Upper lobe of left lung (tissue), 4 donors: Measurements from ENCODE around the gene HTRA3.

Source experiments
- CTCF ChIP-seq, 6 experiments: fragments of 450-650 bp in 4 of 6; fragments of 200-600 bp in 2 of 6; sonication (generic) in 2 of 6; IDR thresholded peaks; one replicate each; pipeline ENCODE4 v1.5.1; 2016 to 2019; ENCODE audit warnings: antibody characterized with exemption in 6 of 6
- EP300 ChIP-seq, 4 donors: sonication (generic); formaldehyde crosslinking; IDR thresholded peaks; one replicate each; pipeline ENCODE4 v1.5.1; 2017; ENCODE audit warnings: antibody characterized with exemption in 4 of 4, control low read depth in 2 of 4
- POLR2A ChIP-seq, 4 donors: fragments of 450-650 bp; IDR thresholded peaks; one replicate each; pipeline ENCODE4 v1.5.1; 2016 to 2017; ENCODE audit warnings: antibody characterized with exemption in 4 of 4, mild to moderate bottlenecking in 2 of 4
- POLR2AphosphoS5 ChIP-seq, 2 donors: sonication (generic); formaldehyde crosslinking; IDR thresholded peaks; one replicate each; pipeline ENCODE4 v1.5.1; 2017; ENCODE audit warnings: antibody characterized with exemption in 2 of 2

GRCh38 chr4:8307121-8307520, 37.6 kb downstream of the HTRA3 start:
- TF ChIP-seq CTCF (IDR thresholded peaks at IDR 0.05) = no peak
- TF ChIP-seq POLR2AphosphoS5 (IDR thresholded peaks at IDR 0.05) = no peak
- no peak for TF ChIP-seq POLR2A (IDR thresholded peaks at IDR 0.05)
- no peak for TF ChIP-seq EP300 (IDR thresholded peaks at IDR 0.05)
